K562 (cell line): ENCODE data around the gene OCA2. TPM values are rescaled to one million over a fixed set of nuclear protein-coding genes. Genes with fewer than 3 reads are reported as not detected.

Source experiments
- ATAC-seq: fragments of 200-7000 bp; cut with Tn5 transposase; 3 replicates; pipeline ENCODE4 v1.9.1; 2020; ENCODE audit warnings: moderate library complexity
- BruUV-seq: library from RNA; stranded (reverse); fragments of 400-500 nt; replicated peaks from 2 replicates; lab custom pipeline; 2021; lab: Mats Ljungman, UMichigan
- CTCF ChIA-PET: fragments of 300-600 bp; formaldehyde crosslinking; extraction: SDS; loops from one replicate; lab custom pipeline; 2021; ENCODE audit warnings: low intra/inter-chr PET ratio; lab: Yijun Ruan, JAX
- POLR2A ChIA-PET: fragments of 300-600, 350-650 bp; sonication (Branson Sonifier 250); formaldehyde crosslinking; extraction: SDS; loops from one replicate; lab custom pipeline; 2021; ENCODE audit warnings: antibody characterized with exemption, inconsistent platforms; lab: Yijun Ruan, JAX
- DNase-seq, 4 experiments: peaks; one replicate each; pipeline versions ENCODE4 v3.0.0 to v3.0.0-alpha.2; 2011 to 2018; ENCODE audit warnings: low spot score in 3 of 4, mixed read lengths in 3 of 4; ENCODE audit errors: extremely low read depth in 1 of 4
- FAIRE-seq: peaks from 2 replicates; lab custom pipeline; 2011; peaks lifted over from hg19 to GRCh38; lab: Jason Lieb, UNC
- H2AFZ ChIP-seq: 2 replicates; pipeline ENCODE4 v1.6.0; 2011; ENCODE audit warnings: low read depth, low read length, control low read depth, inconsistent platforms
- H3K27ac ChIP-seq: fragments of 200-600 bp; 3 replicates; pipeline ENCODE4 v1.8.0; 2011; ENCODE audit warnings: low read depth, mild to moderate bottlenecking, control low read depth, inconsistent platforms, low read length, moderate library complexity, mixed read lengths; ENCODE audit errors: extremely low read depth
- H3K27me3 ChIP-seq, 2 experiments: fragments of 300-600 bp in 1 of 2; 2 replicates in 1 of 2; 3 replicates in 1 of 2; pipeline versions ENCODE4 v1.6.0 to v1.8.0; 2011; ENCODE audit warnings: inconsistent platforms in 2 of 2, low read length in 2 of 2, mild to moderate bottlenecking in 1 of 2, mixed read lengths in 1 of 2, moderate library complexity in 1 of 2; ENCODE audit not compliant: control insufficient read depth in 2 of 2, insufficient read depth in 2 of 2
- H3K36me3 ChIP-seq: fragments of 300-600 bp; 3 replicates; pipeline ENCODE4 v1.8.0; 2011; ENCODE audit warnings: mild to moderate bottlenecking, low read length, inconsistent platforms; ENCODE audit not compliant: control insufficient read depth, insufficient read depth
- H3K4me1 ChIP-seq, 2 experiments: fragments of 200-600 bp in 1 of 2; replicated peaks in 1 of 2; 2 replicates in 1 of 2; 3 replicates in 1 of 2; pipeline versions ENCODE4 v1.5.1 to v1.8.0; 2011; ENCODE audit warnings: inconsistent platforms in 2 of 2, low read length in 2 of 2, mild to moderate bottlenecking in 1 of 2, mixed read lengths in 1 of 2, moderate library complexity in 1 of 2; ENCODE audit not compliant: control insufficient read depth in 2 of 2, insufficient read depth in 2 of 2
- H3K4me2 ChIP-seq: 2 replicates; pipeline ENCODE4 v1.6.1; 2011; ENCODE audit warnings: low read length, control low read depth, inconsistent platforms, mixed read lengths; ENCODE audit not compliant: insufficient read depth
- H3K4me3 ChIP-seq: fragments of 200-600 bp; sonication (generic), shearing (Covaris generic); 2 replicates; pipeline ENCODE4 v1.5.1; 2016; ENCODE audit warnings: control low read depth, inconsistent platforms
- H3K79me2 ChIP-seq: fragments of 200-600 bp; 3 replicates; pipeline ENCODE4 v1.8.0; 2011; ENCODE audit warnings: low read length, inconsistent platforms; ENCODE audit not compliant: control insufficient read depth, insufficient read depth
- H3K9ac ChIP-seq, 2 experiments: 2 replicates each; pipeline versions ENCODE4 v1.6.0 to v1.6.1; 2011; ENCODE audit warnings: low read depth in 2 of 2, low read length in 2 of 2, control low read depth in 1 of 2, inconsistent platforms in 1 of 2, mild to moderate bottlenecking in 1 of 2, mixed read lengths in 1 of 2; ENCODE audit not compliant: insufficient read depth in 1 of 2
- H3K9me1 ChIP-seq: one replicate; pipeline ENCODE4 v1.6.0; 2011; ENCODE audit warnings: inconsistent platforms, mild to moderate bottlenecking, low read length, moderate library complexity; ENCODE audit not compliant: control insufficient read depth, insufficient read depth
- H3K9me3 ChIP-seq: replicated peaks from 2 replicates; pipeline ENCODE4 v1.5.1; 2011; ENCODE audit warnings: low read depth, low read length, inconsistent platforms; ENCODE audit not compliant: control insufficient read depth, insufficient read depth
- H4K20me1 ChIP-seq: replicated peaks from 2 replicates; pipeline ENCODE4 v1.6.1; 2011; ENCODE audit warnings: low read length, inconsistent platforms, mixed read lengths; ENCODE audit not compliant: control insufficient read depth, insufficient read depth
- MEF2A ChIP-seq: IDR thresholded peaks from 2 replicates; pipeline ENCODE4 v1.6.1; 2011; ENCODE audit warnings: low read depth, mild to moderate bottlenecking, low read length, moderate library complexity; ENCODE audit not compliant: control insufficient read depth
- RAD21 ChIP-seq, 2 experiments: fragments of 250-450 bp in 1 of 2; fragments of 450-650 bp in 1 of 2; sonication (Bioruptor Pico) in 1 of 2; formaldehyde crosslinking in 1 of 2; IDR thresholded peaks in 1 of 2; conservative IDR thresholded peaks in 1 of 2; 2 replicates each; pipeline versions ENCODE4 v1.4.0 to v1.8.0; 2020 to 2022; ENCODE audit warnings: mild to moderate bottlenecking in 2 of 2, moderate library complexity in 1 of 2
- ZC3H4 ChIP-seq: sonication (generic); formaldehyde crosslinking; IDR thresholded peaks from 2 replicates; pipeline ENCODE4 v1.9.0; 2021; ENCODE audit warnings: missing genetic modification reagents, borderline replicate concordance
- ZNF134 ChIP-seq: fragments of 250-450 bp; sonication (Bioruptor Pico); conservative IDR thresholded peaks from 2 replicates; pipeline ENCODE4 v1.4.0; 2020
- ZNF436 ChIP-seq: fragments of 250-450, 450-650 bp; sonication (Bioruptor Pico); formaldehyde crosslinking; IDR thresholded peaks from 2 replicates; pipeline ENCODE4 v1.7.0; 2020; ENCODE audit warnings: mild to moderate bottlenecking
- ZNF57 ChIP-seq: fragments of 450-650 bp; formaldehyde crosslinking; IDR thresholded peaks from 2 replicates; pipeline ENCODE4 v1.4.0; 2020; ENCODE audit warnings: mild to moderate bottlenecking, moderate library complexity
- WGBS: fragments of 100-300 bp; shearing (Covaris generic); methylation state at CpG from one replicate; pipeline ENCODE4 v1.1.6; 2016; ENCODE audit warnings: low coverage, mixed read lengths; ENCODE audit not compliant: insufficient coverage; ENCODE audit errors: missing lambda C conversion rate; 5-methylcytosine and 5-hydroxymethylcytosine counted together
- in situ Hi-C: fragments of 300-500 bp; cut with MboI; formaldehyde crosslinking; loops from 4 replicates; pipeline ENCODE4 v1.15.0; 2018; ENCODE audit warnings: inconsistent platforms, mixed read lengths
- intact Hi-C: fragments of 100-400 bp; cut with micrococcal nuclease; formaldehyde crosslinking; loops from 2 replicates; pipeline ENCODE4 v1.14.2; 2022
- polyA plus RNA-seq, 8 experiments: library from polyadenylated mRNA; depleted of rRNA in 4 of 8; stranded (reverse) in 5 of 8; unstranded in 3 of 8; fragments of >200 nt; fragmentation: Nextera tagmentation in 2 of 8; fragmentation: Illumina TruSeq in 1 of 8; extraction: Ambion mirVana in 2 of 8; extraction: Trizol in 1 of 8; gene quantifications; 2 replicates each; pipeline versions ENCODE4 v1.2.1 to v1.2.3, GENCODE V29; 2011 to 2014; ENCODE audit warnings: inconsistent platforms in 1 of 8, missing spikeins in 1 of 8
- total RNA-seq, 7 experiments: library from RNA; depleted of rRNA in 6 of 7; stranded (reverse); fragments of >200 nt in 6 of 7; fragmentation: Illumina TruSeq in 2 of 7; extraction: Trizol in 2 of 7; gene quantifications; 2 replicates each; pipeline versions ENCODE4 v1.2.1 to v1.2.3, GENCODE V29; 2011 to 2021; ENCODE audit warnings: low replicate concordance in 1 of 7
- TF ChIP-seq, protein P1 (sequence below): fragments of 450-650 bp; formaldehyde crosslinking; IDR thresholded peaks from 2 replicates; pipeline ENCODE4 v1.4.0; 2020; ENCODE audit warnings: mild to moderate bottlenecking, moderate library complexity
- TF ChIP-seq, protein P2 (sequence below): conservative IDR thresholded peaks from 2 replicates; pipeline ENCODE4 v1.6.1; 2011; ENCODE audit warnings: low read depth, mild to moderate bottlenecking, low read length; ENCODE audit not compliant: control insufficient read depth
- TF ChIP-seq, protein P3 (sequence below): fragments of 250-450 bp; sonication (Bioruptor Pico); IDR thresholded peaks from 2 replicates; pipeline ENCODE4 v1.8.0; 2021; ENCODE audit warnings: moderate library complexity, mild to moderate bottlenecking, inconsistent platforms
- TF ChIP-seq, protein P4 (sequence below): fragments of 450-650 bp; IDR thresholded peaks from 2 replicates; pipeline ENCODE4 v1.6.1; 2017; ENCODE audit warnings: mild to moderate bottlenecking, moderate library complexity

Gene OCA2
- total and polyA plus RNA-seq, 9 of the 15 experiments (the other 6 are each of a cell fraction or from before 2014, with no cell fraction given): 0.07 to 0.59 (median 0.17) TPM; not detected in 1

DNA sequence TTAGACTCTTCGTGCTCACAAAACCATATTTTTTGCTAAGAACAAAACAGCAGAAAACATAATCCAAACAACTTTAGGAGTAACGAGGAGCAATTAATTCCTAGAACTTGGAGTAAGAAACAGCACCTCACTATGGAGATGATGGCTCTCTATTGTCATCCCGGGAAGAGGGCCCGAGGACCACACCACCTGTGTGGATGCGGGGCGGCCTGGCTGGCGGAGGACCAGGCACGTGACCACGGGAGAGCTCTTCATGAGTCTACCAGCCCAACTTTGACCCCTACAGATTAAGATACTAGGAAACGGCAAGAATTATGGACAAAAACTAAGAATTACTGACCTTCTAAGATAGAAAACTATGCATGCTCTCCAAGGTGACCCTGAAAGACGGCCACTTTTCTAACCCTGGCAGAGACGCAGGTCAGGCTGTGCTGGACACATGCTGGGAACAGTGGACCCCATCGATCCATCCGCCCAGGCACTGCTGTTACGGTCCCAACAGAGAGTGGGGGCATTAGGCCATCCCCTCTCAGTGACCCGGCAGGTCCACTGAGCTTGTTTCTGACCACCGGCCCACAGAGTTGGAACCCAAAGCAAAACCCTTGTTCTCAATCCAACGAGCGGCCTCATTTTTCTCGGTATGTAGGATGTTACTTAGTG lies 13.1 kb upstream of the OCA2 start:
- TF ChIP-seq ZNF134 (CRISPR knock-in tag): no peak
- TF ChIP-seq, all 486 proteins: peak for 0
- H3K36me3 ChIP-seq: peaks cover 61% of the 10 kb centered on the region; the same call in 2 of the 3 replicates
- no TSS peak for BruUV-seq
- DNase-seq (no peak), ATAC-seq (no peak), FAIRE-seq (no peak)
- no peaks in the 10 kb centered on the region for H3K9me3 ChIP-seq
- H3K4me1 ChIP-seq: peaks cover 0 to 10% of the 10 kb centered on the region in 2 experiments; a peak in 1 of 5 replicates
- no peak overlapping the region; a peak in 1 of 4 replicates for H3K9ac ChIP-seq
- no peak overlapping the region for H3K4me2 ChIP-seq
- no peaks in the 10 kb centered on the region; the same call in 1 of the 2 replicates for H4K20me1 ChIP-seq
- H3K27ac ChIP-seq: no peak overlapping the region
- no peak overlapping the region for H2AFZ ChIP-seq
- no peak overlapping the region for H3K4me3 ChIP-seq
- ChIA-PET CTCF (no interaction called here), POLR2A (interaction anchor here (0.7 kb wide), 1 partner anchor 14 kb away, joined by 3 read pairs; no protein-coding TSS in a partner anchor)
- H3K79me2 ChIP-seq: no peaks in the 10 kb centered on the region
- no peaks in the 10 kb centered on the region for H3K27me3 ChIP-seq
- in situ Hi-C loops: no loop called here
- intact Hi-C loops: no loop called here
- H3K9me1 ChIP-seq: no peaks in the 10 kb centered on the region
- WGBS: 92% methylated on average over 19 of the region's 20 CpGs

DNA sequence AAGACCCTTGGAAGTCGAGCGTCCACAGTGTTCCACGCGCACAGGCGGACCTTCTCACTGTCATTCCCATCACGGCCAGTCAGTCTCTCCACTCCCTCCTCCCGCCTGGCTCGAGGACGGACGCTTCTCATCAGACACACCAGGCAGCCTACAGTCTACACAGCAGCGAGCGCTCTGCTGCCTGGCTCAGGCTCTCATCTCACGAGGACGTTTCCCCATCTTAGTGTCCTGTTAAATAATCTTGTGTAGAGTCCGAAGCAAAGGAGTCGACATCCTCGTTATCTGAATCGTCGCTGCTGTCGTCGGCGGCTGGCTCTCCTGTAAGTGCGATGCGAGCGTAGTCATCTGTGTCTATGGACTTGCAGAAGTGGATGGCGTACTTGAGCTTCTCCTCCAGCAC lies 12.4 kb upstream of the OCA2 start:
- no peak for ATAC-seq
- TF ChIP-seq ZNF57 (CRISPR knock-in tag) (no peak), MEF2A (no peak), ZC3H4 (no peak), ZNF436 (CRISPR knock-in tag) (no peak), RAD21 (CRISPR knock-in tag; conservative IDR thresholded peaks at IDR 0.05 in 1 of 2, IDR thresholded peaks at IDR 0.05 in 1 of 2) (no peak)
- TF ChIP-seq, protein P1, sequence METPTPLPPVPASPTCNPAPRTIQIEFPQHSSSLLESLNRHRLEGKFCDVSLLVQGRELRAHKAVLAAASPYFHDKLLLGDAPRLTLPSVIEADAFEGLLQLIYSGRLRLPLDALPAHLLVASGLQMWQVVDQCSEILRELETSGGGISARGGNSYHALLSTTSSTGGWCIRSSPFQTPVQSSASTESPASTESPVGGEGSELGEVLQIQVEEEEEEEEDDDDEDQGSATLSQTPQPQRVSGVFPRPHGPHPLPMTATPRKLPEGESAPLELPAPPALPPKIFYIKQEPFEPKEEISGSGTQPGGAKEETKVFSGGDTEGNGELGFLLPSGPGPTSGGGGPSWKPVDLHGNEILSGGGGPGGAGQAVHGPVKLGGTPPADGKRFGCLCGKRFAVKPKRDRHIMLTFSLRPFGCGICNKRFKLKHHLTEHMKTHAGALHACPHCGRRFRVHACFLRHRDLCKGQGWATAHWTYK: no peak
- TF ChIP-seq, protein P2, sequence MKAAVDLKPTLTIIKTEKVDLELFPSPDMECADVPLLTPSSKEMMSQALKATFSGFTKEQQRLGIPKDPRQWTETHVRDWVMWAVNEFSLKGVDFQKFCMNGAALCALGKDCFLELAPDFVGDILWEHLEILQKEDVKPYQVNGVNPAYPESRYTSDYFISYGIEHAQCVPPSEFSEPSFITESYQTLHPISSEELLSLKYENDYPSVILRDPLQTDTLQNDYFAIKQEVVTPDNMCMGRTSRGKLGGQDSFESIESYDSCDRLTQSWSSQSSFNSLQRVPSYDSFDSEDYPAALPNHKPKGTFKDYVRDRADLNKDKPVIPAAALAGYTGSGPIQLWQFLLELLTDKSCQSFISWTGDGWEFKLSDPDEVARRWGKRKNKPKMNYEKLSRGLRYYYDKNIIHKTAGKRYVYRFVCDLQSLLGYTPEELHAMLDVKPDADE: no peak
- TF ChIP-seq, protein P3, sequence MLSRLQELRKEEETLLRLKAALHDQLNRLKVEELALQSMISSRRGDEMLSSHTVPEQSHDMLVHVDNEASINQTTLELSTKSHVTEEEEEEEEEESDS (CRISPR knock-in tag): no peak
- TF ChIP-seq, protein P4, sequence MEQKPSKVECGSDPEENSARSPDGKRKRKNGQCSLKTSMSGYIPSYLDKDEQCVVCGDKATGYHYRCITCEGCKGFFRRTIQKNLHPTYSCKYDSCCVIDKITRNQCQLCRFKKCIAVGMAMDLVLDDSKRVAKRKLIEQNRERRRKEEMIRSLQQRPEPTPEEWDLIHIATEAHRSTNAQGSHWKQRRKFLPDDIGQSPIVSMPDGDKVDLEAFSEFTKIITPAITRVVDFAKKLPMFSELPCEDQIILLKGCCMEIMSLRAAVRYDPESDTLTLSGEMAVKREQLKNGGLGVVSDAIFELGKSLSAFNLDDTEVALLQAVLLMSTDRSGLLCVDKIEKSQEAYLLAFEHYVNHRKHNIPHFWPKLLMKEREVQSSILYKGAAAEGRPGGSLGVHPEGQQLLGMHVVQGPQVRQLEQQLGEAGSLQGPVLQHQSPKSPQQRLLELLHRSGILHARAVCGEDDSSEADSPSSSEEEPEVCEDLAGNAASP: no peak
- BruUV-seq: TSS peak; percentile 32
- POLR2A ChIA-PET: no interaction called here
- H3K4me1 ChIP-seq: peaks cover 0 to 4% of the 10 kb centered on the region in 2 experiments; a peak in 1 of 5 replicates
- FAIRE-seq: no peak
- H3K9ac ChIP-seq: peak overlapping the region in 1 of 2 experiments; percentile 50; a peak in 1 of 4 replicates
- CTCF ChIA-PET: no interaction called here
- H3K27me3 ChIP-seq: no peaks in the 10 kb centered on the region
- H3K4me3 ChIP-seq: no peak overlapping the region
- H3K36me3 ChIP-seq: peaks cover 54% of the 10 kb centered on the region; the same call in 2 of the 3 replicates
- no peak for DNase-seq
- intact Hi-C loops: no loop called here
- in situ Hi-C loops: no loop called here
- no peak overlapping the region for H3K4me2 ChIP-seq
- H3K9me3 ChIP-seq: no peaks in the 10 kb centered on the region
- H2AFZ ChIP-seq: no peak overlapping the region
- H3K27ac ChIP-seq: no peak overlapping the region
- H3K79me2 ChIP-seq: no peaks in the 10 kb centered on the region
- H4K20me1 ChIP-seq: no peaks in the 10 kb centered on the region; the same call in 1 of the 2 replicates
- WGBS: 95% methylated on average over 20 of the region's 26 CpGs
- H3K9me1 ChIP-seq: no peaks in the 10 kb centered on the region
